Activated naive CD8-positive, alpha-beta T cell treated with anti-CD3 and anti-CD28 coated beads for 36 hours (primary cell): ENCODE data around the gene TAS2R30. TPM values are rescaled to one million over a fixed set of nuclear protein-coding genes. Genes with fewer than 3 reads are reported as not detected.

Experiments
- DNase-seq: peaks from one replicate; pipeline ENCODE4 v3.0.0; 2021
- H3K27ac Mint-ChIP-seq: one replicate; pipeline ENCODE4 v1.8.0; 2022; ENCODE audit warnings: mild to moderate bottlenecking, moderate library complexity, mixed read lengths
- H3K27me3 Mint-ChIP-seq: one replicate; pipeline ENCODE4 v1.8.0; 2022; ENCODE audit warnings: mild to moderate bottlenecking, mixed read lengths
- H3K36me3 Mint-ChIP-seq: one replicate; pipeline ENCODE4 v1.8.0; 2021; ENCODE audit warnings: mild to moderate bottlenecking, mixed read lengths
- H3K4me1 Mint-ChIP-seq: one replicate; pipeline ENCODE4 v1.8.0; 2021; ENCODE audit warnings: mixed read lengths
- H3K4me3 Mint-ChIP-seq: one replicate; pipeline ENCODE4 v1.8.0; 2022; ENCODE audit warnings: mild to moderate bottlenecking, moderate library complexity, mixed read lengths
- H3K9me3 Mint-ChIP-seq: one replicate; pipeline ENCODE4 v1.8.0; 2022; ENCODE audit warnings: mixed read lengths
- total RNA-seq, 2 experiments: library from RNA; stranded (reverse); gene quantifications; one replicate each; pipeline ENCODE4 v1.2.3, GENCODE V29; 2021

TAS2R30 gene
- under 1 TPM; 0.86 to 0.97 TPM for total RNA-seq

GRCh38 chr12:11134305-11134704 lies at the start of gene TAS2R30:
TAS2R30 (minus strand) TSS chr12:11134644; CDS start chr12:11134244, 400 bp downstream.
- no peaks in the 10 kb centered on the region for H3K9me3 Mint-ChIP-seq
- no peak within 1 kb of the TSS for H3K27ac Mint-ChIP-seq
- no peak for DNase-seq
- no peaks in the 10 kb centered on the region for H3K27me3 Mint-ChIP-seq
- peaks cover 29% of the 10 kb centered on the region for H3K4me1 Mint-ChIP-seq
- no peak within 1 kb of the TSS for H3K4me3 Mint-ChIP-seq
- H3K36me3 Mint-ChIP-seq: peaks cover 30% of the 10 kb centered on the region

GRCh38 chr12:11183011-11183410 lies 48.6 kb upstream of the TAS2R30 start:
- Mint-ChIP-seq H3K27ac (no peak overlapping the region), H3K4me1 (peaks cover 9% of the 10 kb centered on the region), H3K36me3 (no peaks in the 10 kb centered on the region), H3K9me3 (no peaks in the 10 kb centered on the region), H3K27me3 (no peaks in the 10 kb centered on the region), H3K4me3 (no peak overlapping the region)
- DNase-seq: no peak

- Mint-ChIP-seq H3K4me3 (no peak overlapping the region), H3K9me3 (no peaks in the 10 kb centered on the region), H3K4me1 (peaks cover 9% of the 10 kb centered on the region), H3K27ac (no peak overlapping the region), H3K36me3 (peaks cover 4% of the 10 kb centered on the region), H3K27me3 (no peaks in the 10 kb centered on the region)
- no peak for DNase-seq
Measured at GRCh38 chr12:11182529-11182928, 48.1 kb upstream of the TAS2R30 start.

GRCh38 chr12:11178250-11178649 lies 43.8 kb upstream of the TAS2R30 start:
- no peak overlapping the region for H3K4me3 Mint-ChIP-seq
- H3K36me3 Mint-ChIP-seq: peaks cover 23% of the 10 kb centered on the region
- no peak overlapping the region for H3K27ac Mint-ChIP-seq
- no peak for DNase-seq
- H3K4me1 Mint-ChIP-seq: peaks cover 15% of the 10 kb centered on the region
- no peaks in the 10 kb centered on the region for H3K9me3 Mint-ChIP-seq
- no peaks in the 10 kb centered on the region for H3K27me3 Mint-ChIP-seq

- H3K4me1 Mint-ChIP-seq: peaks cover 30% of the 10 kb centered on the region
- no peaks in the 10 kb centered on the region for H3K27me3 Mint-ChIP-seq
- peaks cover 54% of the 10 kb centered on the region for H3K36me3 Mint-ChIP-seq
- no peak overlapping the region for H3K27ac Mint-ChIP-seq
- H3K9me3 Mint-ChIP-seq: no peaks in the 10 kb centered on the region
- no peak overlapping the region for H3K4me3 Mint-ChIP-seq
- DNase-seq: no peak
Measured at GRCh38 chr12:11174022-11174421, 39.6 kb upstream of the TAS2R30 start.

GRCh38 chr12:11171969-11172675 lies 37.7 kb upstream of the TAS2R30 start:
- Mint-ChIP-seq H3K4me3 (peak overlapping the region; percentile 97), H3K27ac (peak overlapping the region; percentile 100), H3K4me1 (peaks cover 41% of the 10 kb centered on the region), H3K36me3 (peaks cover 62% of the 10 kb centered on the region), H3K27me3 (no peaks in the 10 kb centered on the region), H3K9me3 (no peaks in the 10 kb centered on the region)
- DNase-seq: no peak

GRCh38 chr12:11171145-11171968 lies 36.9 kb upstream of the TAS2R30 start, which contains the start of gene SMIM10L1:
SMIM10L1 (plus strand) TSS chr12:11171194; CDS start chr12:11171357, 163 bp downstream.
- Mint-ChIP-seq H3K27ac (peak within 1 kb of the TSS; percentile 100), H3K36me3 (peaks cover 62% of the 10 kb centered on the region), H3K27me3 (no peaks in the 10 kb centered on the region), H3K4me3 (peak within 1 kb of the TSS; percentile 97), H3K9me3 (no peaks in the 10 kb centered on the region), H3K4me1 (peaks cover 45% of the 10 kb centered on the region)
- DNase-seq: peak; percentile 91

GRCh38 chr12:11170810-11171144 lies 36.3 kb upstream of the TAS2R30 start:
- DNase-seq: no peak
- peak overlapping the region; percentile 97 for H3K4me3 Mint-ChIP-seq
- H3K4me1 Mint-ChIP-seq: peaks cover 50% of the 10 kb centered on the region
- H3K9me3 Mint-ChIP-seq: no peaks in the 10 kb centered on the region
- no peaks in the 10 kb centered on the region for H3K27me3 Mint-ChIP-seq
- H3K36me3 Mint-ChIP-seq: peaks cover 61% of the 10 kb centered on the region
- peak overlapping the region; percentile 100 for H3K27ac Mint-ChIP-seq

- Mint-ChIP-seq H3K27ac (no peak overlapping the region), H3K36me3 (peaks cover 49% of the 10 kb centered on the region), H3K27me3 (no peaks in the 10 kb centered on the region), H3K4me3 (no peak overlapping the region), H3K4me1 (peaks cover 58% of the 10 kb centered on the region), H3K9me3 (no peaks in the 10 kb centered on the region)
- no peak for DNase-seq
Measured at GRCh38 chr12:11166300-11166699, 31.9 kb upstream of the TAS2R30 start.

- no peak overlapping the region for H3K4me3 Mint-ChIP-seq
- DNase-seq: no peak
- no peaks in the 10 kb centered on the region for H3K9me3 Mint-ChIP-seq
- peaks cover 48% of the 10 kb centered on the region for H3K36me3 Mint-ChIP-seq
- H3K27me3 Mint-ChIP-seq: no peaks in the 10 kb centered on the region
- H3K4me1 Mint-ChIP-seq: peaks cover 59% of the 10 kb centered on the region
- H3K27ac Mint-ChIP-seq: no peak overlapping the region
Measured at GRCh38 chr12:11164384-11164783, 29.9 kb upstream of the TAS2R30 start.

- Mint-ChIP-seq H3K9me3 (no peaks in the 10 kb centered on the region), H3K27ac (no peak overlapping the region), H3K27me3 (no peaks in the 10 kb centered on the region), H3K4me3 (no peak overlapping the region), H3K4me1 (peaks cover 53% of the 10 kb centered on the region), H3K36me3 (peaks cover 46% of the 10 kb centered on the region)
- no peak for DNase-seq
Measured at GRCh38 chr12:11162502-11162901, 28.1 kb upstream of the TAS2R30 start.

GRCh38 chr12:11158885-11159444 lies 24.5 kb upstream of the TAS2R30 start:
- Mint-ChIP-seq H3K27me3 (no peaks in the 10 kb centered on the region), H3K36me3 (peaks cover 54% of the 10 kb centered on the region), H3K27ac (no peak overlapping the region), H3K4me3 (no peak overlapping the region), H3K9me3 (peaks cover 12% of the 10 kb centered on the region), H3K4me1 (peaks cover 35% of the 10 kb centered on the region)
- DNase-seq: no peak

GRCh38 chr12:11154400-11154925 lies 20.0 kb upstream of the TAS2R30 start:
- Mint-ChIP-seq H3K4me3 (no peak overlapping the region), H3K4me1 (peaks cover 11% of the 10 kb centered on the region), H3K27me3 (no peaks in the 10 kb centered on the region), H3K9me3 (peaks cover 16% of the 10 kb centered on the region), H3K36me3 (peaks cover 54% of the 10 kb centered on the region), H3K27ac (no peak overlapping the region)
- no peak for DNase-seq

- Mint-ChIP-seq H3K27ac (no peak overlapping the region), H3K4me1 (peaks cover 3% of the 10 kb centered on the region), H3K27me3 (no peaks in the 10 kb centered on the region), H3K9me3 (peaks cover 16% of the 10 kb centered on the region), H3K4me3 (no peak overlapping the region), H3K36me3 (peaks cover 49% of the 10 kb centered on the region)
- DNase-seq: no peak
Measured at GRCh38 chr12:11152725-11153124, 18.3 kb upstream of the TAS2R30 start.

GRCh38 chr12:11150832-11151231 lies 16.4 kb upstream of the TAS2R30 start:
- H3K9me3 Mint-ChIP-seq: peaks cover 9% of the 10 kb centered on the region

More at GRCh38 chr12:11150832-11151231, 16.4 kb upstream of the TAS2R30 start:
- Mint-ChIP-seq H3K27ac (no peak overlapping the region), H3K27me3 (no peaks in the 10 kb centered on the region), H3K4me3 (no peak overlapping the region), H3K36me3 (peaks cover 39% of the 10 kb centered on the region), H3K4me1 (peaks cover 3% of the 10 kb centered on the region)
- no peak for DNase-seq
